ENCODE data around the gene SOCS6. TPM values are rescaled to one million over a fixed set of nuclear protein-coding genes. Genes with fewer than 3 reads are reported as not detected.

Gene SOCS6
- total and polyA plus RNA-seq, 2 of the 13 experiments (the other 11 are each of a cell fraction or from before 2014, with no cell fraction given), result 18.6 to 38.3 TPM

GRCh38 chr18:70376914-70377258 lies 88.0 kb downstream of the SOCS6 start (continued):
- TF ChIP-seq ZNF646 (CRISPR knock-in tag; IDR thresholded peaks at IDR 0.05) (no peak), ZNF10 (CRISPR knock-in tag; IDR thresholded peaks at IDR 0.05; ENCODE audit: borderline replicate concordance, low read depth) (no peak), ZNF614 (CRISPR knock-in tag; IDR thresholded peaks at IDR 0.05; ENCODE audit: borderline replicate concordance) (no peak), SIN3B (IDR thresholded peaks at IDR 0.05; ENCODE audit: low read length) (no peak), RARG (CRISPR knock-in tag; IDR thresholded peaks at IDR 0.05; ENCODE audit: low read depth) (no peak), AHR (CRISPR knock-in tag; IDR thresholded peaks at IDR 0.05) (no peak), ZSCAN31 (CRISPR knock-in tag; IDR thresholded peaks at IDR 0.05; ENCODE audit: low read depth) (peak; percentile 53; the same call in 1 of the 2 replicates), MBD4 (IDR thresholded peaks at IDR 0.05; ENCODE audit: borderline replicate concordance, low read length) (peak; percentile 44; the same call in 1 of the 2 replicates), NR2F2 (IDR thresholded peaks at IDR 0.05; ENCODE audit: borderline replicate concordance, low read depth) (no peak), ZZZ3 (CRISPR knock-in tag; IDR thresholded peaks at IDR 0.05; ENCODE audit: borderline replicate concordance) (no peak), CENPBD1 (CRISPR knock-in tag; IDR thresholded peaks at IDR 0.05; ENCODE audit: borderline replicate concordance, low read depth) (no peak), ZNF230 (CRISPR knock-in tag; IDR thresholded peaks at IDR 0.05) (no peak), ZNF142 (CRISPR knock-in tag; IDR thresholded peaks at IDR 0.05) (no peak), NFE2L2 (IDR thresholded peaks at IDR 0.05; ENCODE audit: low read length) (no peak), ZNF691 (CRISPR knock-in tag; IDR thresholded peaks at IDR 0.05; ENCODE audit: borderline replicate concordance, low read depth) (no peak)

Measured in HepG2 (cell line).